Measurements from ENCODE around the gene DMXL2. TPM values are rescaled to one million over a fixed set of nuclear protein-coding genes. Genes with fewer than 3 reads are reported as not detected.
"Not testable (repeated sequence)": the region's sequence is repeated elsewhere in the genome, so short reads cannot be mapped to it uniquely, and the experiment has no call there.

The DMXL2 gene
- total and polyA plus RNA-seq, 9 of the 15 experiments (the other 6 are each of a cell fraction or from before 2014, with no cell fraction given), result 9.3 to 57.7 (median 30.7) TPM

DNA sequence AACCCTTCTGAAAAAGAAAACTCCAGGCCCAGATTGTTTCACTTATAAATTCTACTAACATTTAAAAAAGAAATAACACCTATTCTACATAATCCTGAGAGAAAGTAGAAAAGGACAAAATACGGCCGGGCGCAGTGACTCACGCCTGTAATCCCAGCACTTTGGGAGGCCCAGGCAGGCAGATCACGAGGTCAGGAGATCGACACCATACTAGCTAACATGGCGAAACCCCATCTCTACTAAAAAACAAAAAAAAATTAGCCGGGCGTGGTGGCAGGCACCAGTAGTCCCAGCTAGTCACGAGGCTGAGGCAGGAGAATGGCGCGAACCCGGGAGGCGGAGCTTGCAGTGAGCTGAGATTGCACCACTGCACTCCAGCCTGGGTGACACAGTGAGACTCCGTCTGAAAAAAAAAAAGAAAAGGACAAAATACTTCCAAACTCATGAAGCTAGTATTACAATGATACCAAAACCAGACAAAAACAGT is 19.1 kb downstream of the DMXL2 start (continued):
- TF ChIP-seq, protein P1, sequence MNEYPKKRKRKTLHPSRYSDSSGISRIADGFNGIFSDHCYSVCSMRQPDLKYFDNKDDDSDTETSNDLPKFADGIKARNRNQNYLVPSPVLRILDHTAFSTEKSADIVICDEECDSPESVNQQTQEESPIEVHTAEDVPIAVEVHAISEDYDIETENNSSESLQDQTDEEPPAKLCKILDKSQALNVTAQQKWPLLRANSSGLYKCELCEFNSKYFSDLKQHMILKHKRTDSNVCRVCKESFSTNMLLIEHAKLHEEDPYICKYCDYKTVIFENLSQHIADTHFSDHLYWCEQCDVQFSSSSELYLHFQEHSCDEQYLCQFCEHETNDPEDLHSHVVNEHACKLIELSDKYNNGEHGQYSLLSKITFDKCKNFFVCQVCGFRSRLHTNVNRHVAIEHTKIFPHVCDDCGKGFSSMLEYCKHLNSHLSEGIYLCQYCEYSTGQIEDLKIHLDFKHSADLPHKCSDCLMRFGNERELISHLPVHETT (CRISPR knock-in tag; conservative IDR thresholded peaks at IDR 0.05 in 1 of 2, IDR thresholded peaks at IDR 0.05 in 1 of 2), result 0 out of 4 replicates have a peak, but pooled peaks of 1 of the 2 experiments have one; percentile 44
- TF ChIP-seq NFRKB (IDR thresholded peaks at IDR 0.05; ENCODE audit: low read depth) (peak; percentile 94), DACH1 (IDR thresholded peaks at IDR 0.05; ENCODE audit: partially characterized antibody) (peak; percentile 13), GABPA (tag; conservative IDR thresholded peaks at IDR 0.05; ENCODE audit: low read depth) (0 out of 2 replicates have a peak, but pooled peaks have one; percentile 17), FOSL1 (tag; conservative IDR thresholded peaks at IDR 0.05) (peak; percentile 92), JUND (IDR thresholded peaks at IDR 0.05; ENCODE audit: borderline replicate concordance, low read depth, low read length) (peak; percentile 83), PHF8 (IDR thresholded peaks at IDR 0.05; ENCODE audit: borderline replicate concordance, low read length) (peak; percentile 42; the same call in 1 of the 2 replicates), HDAC1 (IDR thresholded peaks at IDR 0.05) (peak in 1 of 2 experiments; percentile 81; a peak in 2 of 4 replicates), SMARCE1 (IDR thresholded peaks at IDR 0.05) (peak; percentile 74), ZNF384 (IDR thresholded peaks at IDR 0.05; ENCODE audit: low read depth, low read length) (peak; percentile 89), ATF7 (IDR thresholded peaks at IDR 0.05) (peak; percentile 70; the same call in 1 of the 2 replicates)
- TF ChIP-seq, protein P2, sequence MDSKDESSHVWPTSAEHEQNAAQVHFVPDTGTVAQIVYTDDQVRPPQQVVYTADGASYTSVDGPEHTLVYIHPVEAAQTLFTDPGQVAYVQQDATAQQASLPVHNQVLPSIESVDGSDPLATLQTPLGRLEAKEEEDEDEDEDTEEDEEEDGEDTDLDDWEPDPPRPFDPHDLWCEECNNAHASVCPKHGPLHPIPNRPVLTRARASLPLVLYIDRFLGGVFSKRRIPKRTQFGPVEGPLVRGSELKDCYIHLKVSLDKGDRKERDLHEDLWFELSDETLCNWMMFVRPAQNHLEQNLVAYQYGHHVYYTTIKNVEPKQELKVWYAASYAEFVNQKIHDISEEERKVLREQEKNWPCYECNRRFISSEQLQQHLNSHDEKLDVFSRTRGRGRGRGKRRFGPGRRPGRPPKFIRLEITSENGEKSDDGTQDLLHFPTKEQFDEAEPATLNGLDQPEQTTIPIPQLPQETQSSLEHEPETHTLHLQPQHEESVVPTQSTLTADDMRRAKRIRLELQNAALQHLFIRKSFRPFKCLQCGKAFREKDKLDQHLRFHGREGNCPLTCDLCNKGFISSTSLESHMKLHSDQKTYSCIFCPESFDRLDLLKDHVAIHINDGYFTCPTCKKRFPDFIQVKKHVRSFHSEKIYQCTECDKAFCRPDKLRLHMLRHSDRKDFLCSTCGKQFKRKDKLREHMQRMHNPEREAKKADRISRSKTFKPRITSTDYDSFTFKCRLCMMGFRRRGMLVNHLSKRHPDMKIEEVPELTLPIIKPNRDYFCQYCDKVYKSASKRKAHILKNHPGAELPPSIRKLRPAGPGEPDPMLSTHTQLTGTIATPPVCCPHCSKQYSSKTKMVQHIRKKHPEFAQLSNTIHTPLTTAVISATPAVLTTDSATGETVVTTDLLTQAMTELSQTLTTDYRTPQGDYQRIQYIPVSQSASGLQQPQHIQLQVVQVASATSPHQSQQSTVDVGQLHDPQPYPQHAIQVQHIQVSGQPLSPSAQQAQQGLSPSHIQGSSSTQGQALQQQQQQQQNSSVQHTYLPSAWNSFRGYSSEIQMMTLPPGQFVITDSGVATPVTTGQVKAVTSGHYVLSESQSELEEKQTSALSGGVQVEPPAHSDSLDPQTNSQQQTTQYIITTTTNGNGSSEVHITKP (IDR thresholded peaks at IDR 0.05; ENCODE audit: partially characterized antibody), result peak; percentile 81
- TF ChIP-seq, protein P3, sequence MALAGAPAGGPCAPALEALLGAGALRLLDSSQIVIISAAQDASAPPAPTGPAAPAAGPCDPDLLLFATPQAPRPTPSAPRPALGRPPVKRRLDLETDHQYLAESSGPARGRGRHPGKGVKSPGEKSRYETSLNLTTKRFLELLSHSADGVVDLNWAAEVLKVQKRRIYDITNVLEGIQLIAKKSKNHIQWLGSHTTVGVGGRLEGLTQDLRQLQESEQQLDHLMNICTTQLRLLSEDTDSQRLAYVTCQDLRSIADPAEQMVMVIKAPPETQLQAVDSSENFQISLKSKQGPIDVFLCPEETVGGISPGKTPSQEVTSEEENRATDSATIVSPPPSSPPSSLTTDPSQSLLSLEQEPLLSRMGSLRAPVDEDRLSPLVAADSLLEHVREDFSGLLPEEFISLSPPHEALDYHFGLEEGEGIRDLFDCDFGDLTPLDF (CRISPR knock-in tag; IDR thresholded peaks at IDR 0.05), result peak; percentile 74; the same call in 1 of the 2 replicates
- TF ChIP-seq JUND (tag; IDR thresholded peaks at IDR 0.05; ENCODE audit: borderline replicate concordance, low read depth, low read length), result not testable (repeated sequence)
- TF ChIP-seq, protein P4, sequence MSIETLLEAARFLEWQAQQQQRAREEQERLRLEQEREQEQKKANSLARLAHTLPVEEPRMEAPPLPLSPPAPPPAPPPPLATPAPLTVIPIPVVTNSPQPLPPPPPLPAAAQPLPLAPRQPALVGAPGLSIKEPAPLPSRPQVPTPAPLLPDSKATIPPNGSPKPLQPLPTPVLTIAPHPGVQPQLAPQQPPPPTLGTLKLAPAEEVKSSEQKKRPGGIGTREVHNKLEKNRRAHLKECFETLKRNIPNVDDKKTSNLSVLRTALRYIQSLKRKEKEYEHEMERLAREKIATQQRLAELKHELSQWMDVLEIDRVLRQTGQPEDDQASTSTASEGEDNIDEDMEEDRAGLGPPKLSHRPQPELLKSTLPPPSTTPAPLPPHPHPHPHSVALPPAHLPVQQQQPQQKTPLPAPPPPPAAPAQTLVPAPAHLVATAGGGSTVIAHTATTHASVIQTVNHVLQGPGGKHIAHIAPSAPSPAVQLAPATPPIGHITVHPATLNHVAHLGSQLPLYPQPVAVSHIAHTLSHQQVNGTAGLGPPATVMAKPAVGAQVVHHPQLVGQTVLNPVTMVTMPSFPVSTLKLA (conservative IDR thresholded peaks at IDR 0.05), result peak; percentile 75 to 83
- TF ChIP-seq, protein P5, sequence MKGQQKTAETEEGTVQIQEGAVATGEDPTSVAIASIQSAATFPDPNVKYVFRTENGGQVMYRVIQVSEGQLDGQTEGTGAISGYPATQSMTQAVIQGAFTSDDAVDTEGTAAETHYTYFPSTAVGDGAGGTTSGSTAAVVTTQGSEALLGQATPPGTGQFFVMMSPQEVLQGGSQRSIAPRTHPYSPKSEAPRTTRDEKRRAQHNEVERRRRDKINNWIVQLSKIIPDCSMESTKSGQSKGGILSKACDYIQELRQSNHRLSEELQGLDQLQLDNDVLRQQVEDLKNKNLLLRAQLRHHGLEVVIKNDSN (CRISPR knock-in tag; IDR thresholded peaks at IDR 0.05), result peak; percentile 69
- TF ChIP-seq, protein P6, sequence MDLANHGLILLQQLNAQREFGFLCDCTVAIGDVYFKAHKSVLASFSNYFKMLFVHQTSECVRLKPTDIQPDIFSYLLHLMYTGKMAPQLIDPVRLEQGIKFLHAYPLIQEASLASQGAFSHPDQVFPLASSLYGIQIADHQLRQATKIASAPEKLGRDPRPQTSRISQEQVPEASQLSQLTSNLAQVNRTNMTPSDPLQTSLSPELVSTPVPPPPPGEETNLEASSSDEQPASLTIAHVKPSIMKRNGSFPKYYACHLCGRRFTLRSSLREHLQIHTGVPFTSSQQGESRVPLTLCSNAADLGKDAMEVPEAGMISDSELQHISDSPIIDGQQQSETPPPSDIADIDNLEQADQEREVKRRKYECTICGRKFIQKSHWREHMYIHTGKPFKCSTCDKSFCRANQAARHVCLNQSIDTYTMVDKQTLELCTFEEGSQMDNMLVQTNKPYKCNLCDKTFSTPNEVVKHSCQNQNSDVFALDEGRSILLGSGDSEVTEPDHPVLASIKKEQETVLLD (IDR thresholded peaks at IDR 0.05), result 0 out of 2 replicates have a peak, but pooled peaks have one; percentile 11
